DMS153 treated with DMSO at 0.1 percent for 48 hours (cell line): ENCODE measurements around the gene PAWR.
"Not testable (repeated sequence)": the region's sequence is repeated elsewhere in the genome, so short reads cannot be mapped to it uniquely, and the experiment has no call there.

Experiments
- DNase-seq: peaks from one replicate; lab custom pipeline; 2025; ENCODE audit not compliant: unreplicated experiment; lab: John Stamatoyannopoulos, UW

The PAWR gene

DNA sequence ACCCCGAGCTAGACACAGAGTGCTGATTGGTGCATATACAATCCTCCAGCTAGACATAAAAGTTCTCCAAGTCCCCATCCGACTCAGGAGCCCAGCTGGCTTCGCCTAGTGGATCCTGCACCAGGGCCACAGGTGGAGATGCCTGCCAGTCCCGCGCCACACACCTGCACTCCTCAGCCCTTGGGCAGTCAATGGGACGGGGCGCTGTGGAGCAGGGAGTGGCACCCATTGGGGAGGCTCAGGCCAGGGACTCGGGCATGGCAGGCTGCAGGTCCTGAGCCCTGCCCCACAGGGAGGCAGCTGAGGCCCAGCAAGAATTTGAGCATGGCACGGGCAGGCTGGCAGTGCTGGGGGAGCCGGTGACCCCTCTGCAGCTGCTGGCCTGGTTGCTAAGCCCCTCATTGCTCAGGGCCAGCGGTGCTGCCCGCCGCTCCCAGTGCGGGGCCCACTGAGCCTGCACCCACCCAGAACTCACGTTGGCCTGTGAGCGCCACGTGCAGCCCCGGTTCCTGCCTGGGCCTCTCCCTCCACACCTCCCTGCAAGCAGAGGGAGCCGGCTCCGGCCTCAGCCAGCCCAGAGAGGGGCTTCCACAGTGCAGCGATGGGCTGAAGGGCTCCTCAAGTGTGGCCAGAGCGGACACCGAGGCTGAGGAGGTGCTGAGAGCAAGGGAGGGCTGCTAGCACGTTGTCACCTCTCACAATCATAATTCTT lies 136.7 kb downstream of the PAWR start:
- DNase-seq = no peak

DNA sequence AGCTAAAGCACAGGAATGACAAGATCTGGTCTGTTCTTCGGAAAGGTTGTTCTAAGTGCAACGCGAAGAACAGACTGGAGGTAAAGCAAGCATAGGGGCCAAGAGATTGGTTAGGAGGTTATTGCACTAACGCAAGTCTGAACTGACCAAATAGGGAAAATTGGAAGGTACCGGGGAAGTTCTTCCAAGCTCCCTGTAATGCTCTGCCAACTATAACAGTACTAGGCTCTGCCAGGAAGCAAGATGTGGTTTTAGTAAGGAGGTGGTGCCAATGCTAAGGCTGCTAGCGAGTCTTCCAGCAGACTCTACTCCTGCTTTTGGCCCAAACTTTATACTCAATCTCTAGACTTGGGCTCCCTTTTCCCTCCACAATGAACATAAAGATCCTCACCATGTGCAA lies 138.6 kb downstream of the PAWR start:
- DNase-seq = no peak

DNA sequence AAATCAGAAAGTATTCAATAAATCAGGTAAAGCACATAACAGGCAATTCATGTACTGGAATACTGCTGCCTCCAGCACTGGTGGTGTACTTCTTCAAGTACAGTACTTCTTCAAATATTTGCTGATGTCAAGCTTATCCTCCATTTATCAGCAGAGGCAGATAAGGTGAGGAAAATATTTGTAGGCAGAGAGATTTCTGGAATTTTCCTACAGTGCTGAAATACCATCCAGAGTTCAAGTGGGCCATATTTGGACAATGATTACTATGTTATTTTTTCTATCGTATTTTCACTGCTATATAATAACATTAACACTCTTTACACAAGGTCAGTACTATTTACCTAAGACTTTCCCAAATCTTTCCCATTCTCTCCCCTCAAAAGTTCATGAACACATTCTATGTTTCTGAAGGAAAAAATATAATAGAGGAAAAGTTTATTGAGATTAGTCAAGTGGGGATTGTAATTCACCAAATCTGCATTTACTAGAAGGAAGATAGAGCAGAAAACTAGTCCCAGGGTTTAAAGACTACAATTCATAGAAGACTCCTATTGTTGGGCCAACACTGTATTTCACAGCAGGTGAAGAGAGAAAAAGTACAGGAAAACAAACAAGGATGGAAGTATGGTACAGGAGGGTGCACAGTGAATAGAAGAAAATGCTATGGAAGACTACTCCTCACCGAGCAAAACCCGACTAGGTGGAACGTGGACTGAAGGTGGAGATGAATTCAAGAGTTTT lies 141.1 kb downstream of the PAWR start:
- DNase-seq = no peak

DNA sequence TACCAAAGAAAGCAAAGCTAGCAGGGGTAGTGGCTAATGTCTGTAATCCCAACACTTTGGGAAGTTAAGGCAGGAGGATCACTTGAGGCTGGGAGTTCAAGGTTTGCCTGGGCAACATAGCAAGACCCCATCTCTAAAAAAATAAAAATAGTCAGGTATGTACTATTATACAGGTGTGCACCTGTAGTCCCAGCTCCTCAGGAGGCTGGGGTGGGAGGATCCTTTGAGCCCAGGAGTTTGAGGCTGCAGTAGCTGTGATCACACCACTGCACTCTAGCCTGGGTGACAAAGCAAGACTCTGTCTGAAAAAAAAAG lies 142.2 kb downstream of the PAWR start:
- DNase-seq = no peak

DNA sequence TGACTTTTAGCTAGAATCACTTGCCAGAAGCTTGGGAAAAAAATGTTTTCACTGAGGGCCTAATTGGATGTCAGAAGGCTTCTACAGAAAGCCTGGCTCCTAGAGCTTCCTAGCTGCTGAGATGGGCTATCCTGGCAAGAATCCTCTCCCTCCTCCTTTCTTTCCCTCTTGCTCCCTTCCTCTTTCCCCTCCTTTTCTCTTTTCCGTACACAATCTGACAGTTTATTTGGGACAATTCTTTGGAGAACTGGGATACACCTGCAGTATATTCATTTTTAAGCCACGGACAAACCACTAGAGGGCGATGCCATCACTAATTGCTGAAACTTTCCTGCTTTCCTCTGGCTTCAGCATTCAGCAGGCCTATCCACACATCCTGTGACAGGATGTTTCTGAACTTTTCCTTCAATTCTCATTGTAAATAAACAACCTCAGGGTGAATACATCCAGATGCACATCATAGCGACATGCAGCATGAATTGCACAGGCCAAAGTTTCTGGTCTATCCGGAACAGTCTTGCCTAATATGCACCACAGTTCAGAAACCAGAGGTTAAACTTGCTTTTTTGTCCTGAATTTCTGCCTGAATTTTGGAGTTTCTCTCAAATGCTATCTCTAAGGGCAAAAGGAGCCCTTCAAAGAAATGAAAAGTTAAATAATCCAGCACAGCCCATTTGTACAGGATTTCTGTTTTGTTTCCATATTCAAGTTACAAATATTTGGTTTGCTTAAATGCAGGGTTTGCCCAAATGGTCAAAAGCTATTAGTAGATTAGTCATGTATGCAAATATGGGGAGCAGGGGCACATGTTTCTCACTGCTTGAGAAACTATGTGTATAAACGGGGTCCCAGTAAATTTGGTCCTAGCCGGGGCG lies 142.8 kb downstream of the PAWR start:
- peak; percentile 48 for DNase-seq

DNA sequence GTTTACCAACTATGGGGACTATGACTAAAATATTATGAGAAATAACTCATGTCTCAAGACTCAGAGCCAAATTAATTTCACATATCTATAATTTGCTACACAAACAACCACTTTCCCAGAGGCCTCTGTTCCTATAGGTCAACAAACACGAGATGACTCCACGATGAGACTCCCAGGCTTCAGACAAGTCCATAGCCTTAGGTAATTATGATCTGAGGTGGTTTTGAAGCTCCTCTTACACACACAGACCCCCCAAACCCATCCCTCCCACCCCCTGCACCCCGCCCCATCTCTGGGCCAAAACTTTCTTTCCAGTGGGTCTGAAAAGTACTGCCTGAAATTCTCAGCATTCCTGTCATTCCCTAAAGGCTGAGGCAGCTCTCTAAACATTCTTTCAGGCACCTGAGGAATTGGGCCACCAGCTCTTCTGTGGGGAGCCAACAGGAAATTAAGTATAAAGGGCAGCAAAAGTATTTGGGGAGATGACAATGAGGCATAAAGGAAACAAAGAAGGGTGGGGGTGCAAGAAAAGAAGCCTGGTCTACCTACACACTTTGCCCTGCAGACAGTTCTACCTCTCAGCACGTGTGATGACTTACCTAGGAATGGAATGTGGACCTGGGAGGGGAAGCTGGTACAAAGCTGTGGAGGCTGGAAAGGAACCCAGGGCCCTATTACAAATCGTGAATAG lies 143.6 kb downstream of the PAWR start:
- DNase-seq = no peak

DNA sequence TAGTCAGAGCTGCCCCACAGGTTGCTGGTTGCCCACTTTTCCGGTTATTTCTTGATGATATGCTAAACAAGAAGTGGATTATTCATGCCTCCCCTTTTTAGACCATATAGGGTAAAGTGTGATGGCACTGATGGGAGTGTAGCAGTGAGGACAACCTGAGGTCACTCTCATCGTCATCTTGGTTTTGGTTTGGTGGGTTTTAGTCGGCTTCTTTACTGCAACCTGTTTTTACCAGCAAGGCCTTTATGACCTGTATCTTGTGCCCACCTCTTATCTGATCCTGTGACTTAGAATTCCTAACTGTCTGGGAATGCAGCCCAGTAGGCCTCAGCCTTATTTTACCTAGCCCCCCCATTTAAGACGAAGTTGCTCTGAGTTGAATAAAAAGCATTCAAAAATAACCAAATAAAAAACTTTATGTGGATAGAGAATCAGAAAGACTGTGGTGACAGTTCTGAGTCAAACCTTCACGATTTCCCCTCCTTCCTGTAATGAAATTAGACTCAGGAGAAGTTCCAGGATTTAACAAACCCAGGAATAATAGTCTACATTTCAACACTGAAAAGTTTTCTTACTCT lies 144.2 kb downstream of the PAWR start:
- no peak for DNase-seq

DNA sequence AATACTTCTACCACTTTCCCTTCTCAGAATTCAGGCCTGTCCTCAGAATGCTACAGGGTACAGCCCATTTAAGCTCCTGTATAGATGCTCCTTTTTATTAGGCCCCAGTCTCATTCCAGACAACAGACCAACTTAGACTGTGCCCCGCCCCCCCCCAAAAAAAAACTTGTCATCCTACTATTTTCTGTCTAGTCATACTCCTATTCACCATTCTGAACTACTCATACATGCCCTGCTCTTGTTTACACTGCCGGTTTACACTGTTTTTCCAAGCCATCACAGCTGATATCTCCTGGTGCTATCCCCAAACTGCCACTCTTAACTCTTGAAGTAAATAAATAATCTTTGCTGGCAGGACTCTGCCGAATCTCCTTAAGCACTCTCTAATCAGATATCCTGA lies 146.3 kb downstream of the PAWR start:
- DNase-seq = not testable (repeated sequence)

DNA sequence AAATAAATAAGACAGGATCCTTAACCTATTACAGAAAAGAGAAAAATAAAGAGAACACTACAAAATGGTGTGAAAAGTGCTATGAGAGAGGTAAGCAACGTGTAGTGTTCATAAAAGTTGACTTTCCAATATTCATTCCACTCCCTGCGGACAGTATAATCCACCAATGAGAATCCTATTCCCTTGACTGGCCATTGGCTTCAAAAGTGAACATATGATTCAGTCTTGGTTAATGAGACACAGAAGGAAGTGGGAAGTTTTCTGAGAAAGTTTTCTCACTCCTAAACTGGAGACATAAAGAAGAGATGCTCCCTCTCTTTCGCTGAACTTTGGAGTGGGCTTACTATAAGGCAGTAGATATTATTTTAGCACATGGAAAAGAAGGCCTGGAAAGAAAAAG lies 153.1 kb downstream of the PAWR start:
- no peak for DNase-seq

DNA sequence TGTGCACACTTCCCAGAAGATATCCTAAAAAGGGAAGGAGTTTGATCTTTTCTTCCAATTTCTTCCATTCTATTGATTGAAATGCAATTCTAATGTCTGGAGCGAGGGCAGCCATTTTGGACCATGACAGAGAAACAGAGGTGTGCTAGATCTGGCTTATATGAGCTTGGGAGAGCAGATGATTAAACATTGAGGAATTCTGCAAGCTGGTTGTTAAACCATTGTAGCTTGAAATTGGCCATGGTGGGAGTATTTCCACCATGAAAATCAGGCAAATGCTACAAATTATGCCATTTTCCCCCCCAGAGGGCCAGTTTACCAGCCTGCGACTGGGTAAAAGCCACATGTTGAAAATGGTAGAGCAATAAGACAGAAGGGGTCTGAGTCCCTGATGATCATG lies 155.0 kb downstream of the PAWR start:
- DNase-seq = no peak
